Retinal pigment epithelial cell (primary cell): ENCODE results near the gene HS6ST2.
A peak's percentile ranks its signal among the peaks of the same experiment; 100 is the strongest.

Experiments
- DNase-seq: peaks from one replicate; pipeline ENCODE4 v3.0.0-alpha.2; 2010; ENCODE audit warnings: low read depth
- H3K4me3 ChIP-seq: 2 replicates; pipeline ENCODE4 v1.5.1; 2011; ENCODE audit warnings: mild to moderate bottlenecking, low read length, control low read depth, moderate library complexity
- TF ChIP-seq, protein P1 (sequence below): conservative IDR thresholded peaks from 2 replicates; pipeline ENCODE4 v1.5.1; 2011; ENCODE audit warnings: low read depth, low read length, control low read depth, inconsistent platforms

Gene HS6ST2

GRCh38 chrX:132940727-132941327 is 17.6 kb downstream of the HS6ST2 start:
- H3K4me3 ChIP-seq, result no peak overlapping the region
- TF ChIP-seq, protein P1, sequence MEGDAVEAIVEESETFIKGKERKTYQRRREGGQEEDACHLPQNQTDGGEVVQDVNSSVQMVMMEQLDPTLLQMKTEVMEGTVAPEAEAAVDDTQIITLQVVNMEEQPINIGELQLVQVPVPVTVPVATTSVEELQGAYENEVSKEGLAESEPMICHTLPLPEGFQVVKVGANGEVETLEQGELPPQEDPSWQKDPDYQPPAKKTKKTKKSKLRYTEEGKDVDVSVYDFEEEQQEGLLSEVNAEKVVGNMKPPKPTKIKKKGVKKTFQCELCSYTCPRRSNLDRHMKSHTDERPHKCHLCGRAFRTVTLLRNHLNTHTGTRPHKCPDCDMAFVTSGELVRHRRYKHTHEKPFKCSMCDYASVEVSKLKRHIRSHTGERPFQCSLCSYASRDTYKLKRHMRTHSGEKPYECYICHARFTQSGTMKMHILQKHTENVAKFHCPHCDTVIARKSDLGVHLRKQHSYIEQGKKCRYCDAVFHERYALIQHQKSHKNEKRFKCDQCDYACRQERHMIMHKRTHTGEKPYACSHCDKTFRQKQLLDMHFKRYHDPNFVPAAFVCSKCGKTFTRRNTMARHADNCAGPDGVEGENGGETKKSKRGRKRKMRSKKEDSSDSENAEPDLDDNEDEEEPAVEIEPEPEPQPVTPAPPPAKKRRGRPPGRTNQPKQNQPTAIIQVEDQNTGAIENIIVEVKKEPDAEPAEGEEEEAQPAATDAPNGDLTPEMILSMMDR, result peak; percentile 38
- no peak for DNase-seq

- no peak overlapping the region for H3K4me3 ChIP-seq
- DNase-seq, result no peak
- TF ChIP-seq, protein P1, result no peak
Measured at GRCh38 chrX:132933170-132933569, 25.3 kb downstream of the HS6ST2 start.

DNA sequence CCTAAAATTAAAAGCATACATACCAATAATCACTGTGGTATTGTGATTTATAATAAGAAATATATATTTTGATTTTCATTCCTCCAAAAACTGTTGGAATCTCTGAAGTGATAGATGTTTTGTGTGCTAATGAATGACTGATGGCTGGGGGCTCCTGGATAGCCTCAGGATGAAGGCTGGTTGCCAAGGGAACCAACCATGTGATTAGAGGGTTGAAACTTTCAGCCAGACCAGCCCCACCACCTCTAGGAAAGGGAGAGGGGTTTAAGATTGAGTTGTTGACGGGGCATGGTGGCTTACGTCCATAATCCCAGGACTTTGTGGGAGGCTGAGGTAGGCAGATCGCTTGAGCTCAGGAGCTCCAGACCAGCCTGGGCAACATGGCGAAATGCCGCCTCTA is 34.0 kb downstream of the HS6ST2 start:
- H3K4me3 ChIP-seq, result no peak overlapping the region
- TF ChIP-seq, protein P1, result no peak
- DNase-seq, result no peak

GRCh38 chrX:132918523-132918922 is 39.9 kb downstream of the HS6ST2 start:
- DNase-seq, result no peak
- TF ChIP-seq, protein P1, result no peak
- H3K4me3 ChIP-seq, result no peak overlapping the region

GRCh38 chrX:132916349-132916748 is 42.1 kb downstream of the HS6ST2 start:
- TF ChIP-seq, protein P1, result no peak

GRCh38 chrX:132909643-132910042 is 48.8 kb downstream of the HS6ST2 start:
- H3K4me3 ChIP-seq, result no peak overlapping the region
- DNase-seq, result no peak
- TF ChIP-seq, protein P1, result no peak

More at GRCh38 chrX:132916349-132916748, 42.1 kb downstream of the HS6ST2 start:
- no peak overlapping the region for H3K4me3 ChIP-seq
- DNase-seq, result no peak

- H3K4me3 ChIP-seq, result no peak overlapping the region
- TF ChIP-seq, protein P1, result no peak
- peak; percentile 49 for DNase-seq
Measured at GRCh38 chrX:132908891-132909290, 49.5 kb downstream of the HS6ST2 start.
